ENCODE measurements around the gene POLD2. TPM values are rescaled to one million over a fixed set of nuclear protein-coding genes. Genes with fewer than 3 reads are reported as not detected.

The POLD2 gene
- total RNA-seq, 1 experiment from 2014 or later = 131 TPM

- Histone ChIP-seq H2BK5ac (ENCODE audit: insufficient read length, low read length) (no peak overlapping the region), H3K23ac (ENCODE audit: insufficient read length, low read depth, low read length) (no peak overlapping the region), H4K8ac (replicated peaks; ENCODE audit: insufficient read length, low read depth, low read length) (no peak overlapping the region), H3K4me1 (ENCODE audit: insufficient read depth, low read length) (no peaks in the 10 kb centered on the region), H3K18ac (ENCODE audit: insufficient read length, low read depth, low read length) (no peak overlapping the region), H3K4me2 (ENCODE audit: insufficient read depth, insufficient read length, low read length) (no peak overlapping the region), H3K4ac (ENCODE audit: low read depth, low read length) (no peak overlapping the region), H3K27ac (ENCODE audit: insufficient read length, low read depth, low read length) (no peak overlapping the region), H3K14ac (ENCODE audit: insufficient read depth, low read length) (no peak overlapping the region), H2BK15ac (ENCODE audit: low read depth, low read length) (no peak overlapping the region), H3K79me2 (ENCODE audit: insufficient read depth, low read length) (no peaks in the 10 kb centered on the region), H3K23me2 (ENCODE audit: insufficient read length, low read depth, low read length, poor library complexity, severe bottlenecking) (no peaks in the 10 kb centered on the region), H2AK5ac (ENCODE audit: insufficient read length, low read length) (no peak overlapping the region), H3K79me1 (ENCODE audit: insufficient read depth, low read depth, low read length, poor library complexity, severe bottlenecking) (no peaks in the 10 kb centered on the region), H2AFZ (ENCODE audit: low read length) (no peak overlapping the region), H3K9ac (ENCODE audit: extremely low read depth, insufficient read length, low read length) (no peak overlapping the region), H3K56ac (ENCODE audit: insufficient read length, low read depth, low read length) (no peak overlapping the region), H2BK20ac (ENCODE audit: low read depth, low read length, poor library complexity, severe bottlenecking) (no peak overlapping the region), H3T11ph (ENCODE audit: low read length) (no peak overlapping the region), H4K20me1 (ENCODE audit: control insufficient read depth, insufficient read depth, insufficient read length) (no peaks in the 10 kb centered on the region), H2BK12ac (ENCODE audit: insufficient read length, low read depth, low read length) (no peak overlapping the region), H4K91ac (ENCODE audit: insufficient read length, low read depth, low read length) (no peak overlapping the region), H3K27me3 (ENCODE audit: insufficient read depth, low read length) (no peaks in the 10 kb centered on the region), H3K9me3 (ENCODE audit: control insufficient read depth, low read depth, low read length) (no peaks in the 10 kb centered on the region), H2BK120ac (ENCODE audit: low read depth, low read length, poor library complexity, severe bottlenecking) (no peak overlapping the region), H4K5ac (ENCODE audit: insufficient read length, low read depth, low read length) (no peak overlapping the region)
- H3K27me3 Mint-ChIP-seq (ENCODE audit: low read depth) = peaks cover under 1% of the 10 kb centered on the region
- no peak overlapping the region for H3K4me3 Mint-ChIP-seq
- WGBS (ENCODE audit: extremely low coverage, insufficient read length, low lambda C conversion rate) = no CpG with 5 or more reads among the region's 17 CpGs
- peaks cover 15 to 58% (median 51%) of the 10 kb centered on the region in 3 experiments for H3K36me3 Mint-ChIP-seq (ENCODE audit: insufficient read depth in 1 of 3, low read depth in 3 of 3)
- H3K27ac Mint-ChIP-seq = peak overlapping the region in 1 of 3 experiments; percentile 35; a peak in 1 of 7 replicates
- no peaks in the 10 kb centered on the region; a peak in 1 of 5 replicates for H3K9me3 Mint-ChIP-seq
- no peak for DNase-seq
- TF ChIP-seq CTCF (conservative IDR thresholded peaks at IDR 0.05) = no peak
- no peaks in the 10 kb centered on the region for H3K4me1 Mint-ChIP-seq
Measured at GRCh38 chr7:44075296-44076075, 47.9 kb downstream of the POLD2 start.
